HG03469 (cell line): Measurements from ENCODE around the gene DNAH9.

Source experiments
- ATAC-seq: cut with Tn5 transposase; IDR thresholded peaks from one replicate; pipeline ENCODE4 v1.9.1; 2021; ENCODE audit warnings: mild to moderate bottlenecking, moderate library complexity, moderate number of reproducible peaks; ENCODE audit not compliant: unreplicated experiment

Gene DNAH9

DNA sequence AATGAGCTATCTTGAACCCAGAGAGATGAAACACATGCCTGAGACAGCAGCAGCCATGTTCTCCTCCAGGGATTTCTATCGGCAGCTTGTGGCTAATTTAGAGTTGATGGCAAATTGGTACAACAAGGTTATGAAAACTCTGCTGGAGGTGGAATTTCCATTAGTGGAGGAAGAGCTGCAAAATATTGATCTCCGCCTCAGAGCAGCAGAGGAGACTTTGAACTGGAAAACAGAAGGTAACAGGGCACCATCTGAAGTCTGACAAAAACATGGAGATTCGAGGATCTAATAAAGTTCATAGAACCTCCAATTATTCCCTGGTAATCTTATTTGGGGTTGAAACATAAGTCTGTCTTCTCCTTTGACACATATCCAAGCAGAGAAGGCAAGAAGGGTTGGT, 52.8 kb downstream of the DNAH9 start:
- no peak for ATAC-seq

GRCh38 chr17:11668618-11669017, 70.3 kb downstream of the DNAH9 start:
- no peak for ATAC-seq

DNA sequence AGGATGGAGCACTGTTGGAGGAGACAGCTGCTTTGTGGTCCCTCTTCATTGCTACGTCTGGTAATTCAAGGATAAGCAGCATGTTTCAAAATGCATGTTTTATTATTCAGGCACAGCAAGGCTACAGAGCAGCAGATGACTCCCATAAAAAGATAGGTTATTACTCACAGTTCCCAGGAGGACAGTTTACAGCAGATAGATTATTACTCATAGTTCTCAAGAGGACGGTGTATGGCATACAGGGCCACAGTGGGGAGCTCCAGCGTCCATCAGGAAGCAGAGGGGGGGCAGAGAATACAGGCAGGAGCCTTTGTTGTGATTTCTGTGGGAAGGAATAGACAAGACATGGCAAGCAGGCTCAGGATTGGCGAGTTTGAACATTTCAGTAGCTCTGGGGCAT, 72.9 kb downstream of the DNAH9 start:
- no peak for ATAC-seq

GRCh38 chr17:11682646-11683045, 84.4 kb downstream of the DNAH9 start:
- ATAC-seq = no peak

DNA sequence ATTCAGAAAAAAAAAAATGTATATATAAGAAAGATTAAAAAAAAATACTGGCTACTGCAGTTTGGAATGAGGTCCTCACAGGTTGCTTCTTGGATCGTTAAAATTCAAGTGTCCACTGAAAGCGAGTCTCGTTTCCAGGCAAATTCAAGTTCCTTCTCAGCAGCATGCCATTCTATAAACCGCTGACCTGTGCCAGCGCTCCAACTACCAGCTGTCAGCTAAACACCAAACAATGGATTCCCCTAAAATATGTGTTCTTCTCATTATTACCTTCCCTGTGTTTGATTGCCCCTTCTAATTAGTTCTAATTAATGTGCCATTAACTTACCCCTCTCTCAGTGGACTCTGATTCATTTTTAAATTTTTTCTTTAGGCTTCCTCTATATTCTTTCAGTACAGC, 92.4 kb downstream of the DNAH9 start:
- no peak for ATAC-seq

- no peak for ATAC-seq
These were observed 94.4 kb downstream of the DNAH9 start for GRCh38 chr17:11692688-11693087.

GRCh38 chr17:11693284-11693683, 95.0 kb downstream of the DNAH9 start:
- ATAC-seq = no peak

GRCh38 chr17:11700668-11701067, 102.4 kb downstream of the DNAH9 start:
- ATAC-seq = no peak

- no peak for ATAC-seq
These were observed 103.6 kb downstream of the DNAH9 start for GRCh38 chr17:11701911-11702310.

DNA sequence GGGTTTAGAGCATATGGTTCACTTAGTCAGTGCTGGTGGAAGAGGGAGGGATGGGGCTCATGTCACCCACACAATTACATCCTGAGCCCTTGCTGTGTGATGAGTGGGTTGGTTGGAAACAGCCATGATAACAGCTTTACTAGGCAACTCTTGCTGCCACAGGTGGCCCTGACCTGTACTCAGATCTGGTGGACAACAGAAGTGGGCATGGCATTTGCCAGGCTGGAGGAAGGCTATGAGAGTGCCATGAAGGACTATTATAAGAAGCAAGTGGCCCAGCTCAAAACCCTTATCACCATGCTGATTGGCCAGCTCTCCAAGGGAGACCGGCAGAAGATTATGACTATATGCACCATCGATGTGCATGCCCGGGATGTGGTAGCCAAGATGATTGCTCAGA, 105.8 kb downstream of the DNAH9 start:
- no peak for ATAC-seq

DNA sequence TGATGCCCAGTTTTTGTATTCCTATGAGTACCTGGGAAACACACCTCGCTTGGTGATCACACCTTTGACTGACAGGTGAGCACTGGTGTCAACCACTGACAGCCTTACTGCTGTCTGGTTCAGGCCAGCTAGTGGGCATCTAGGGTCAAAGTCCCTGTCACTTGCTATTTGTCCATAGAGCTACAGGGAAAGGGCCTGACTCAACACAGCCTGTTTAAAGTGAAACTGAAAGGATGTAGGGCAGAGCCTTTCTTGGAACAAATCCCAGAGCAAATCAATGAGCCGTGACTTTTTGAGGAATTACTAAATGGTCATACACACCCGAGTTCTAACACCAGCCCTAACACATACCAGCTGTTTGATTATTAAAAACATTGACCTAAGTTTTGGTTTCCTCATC, 106.8 kb downstream of the DNAH9 start:
- no peak for ATAC-seq

DNA sequence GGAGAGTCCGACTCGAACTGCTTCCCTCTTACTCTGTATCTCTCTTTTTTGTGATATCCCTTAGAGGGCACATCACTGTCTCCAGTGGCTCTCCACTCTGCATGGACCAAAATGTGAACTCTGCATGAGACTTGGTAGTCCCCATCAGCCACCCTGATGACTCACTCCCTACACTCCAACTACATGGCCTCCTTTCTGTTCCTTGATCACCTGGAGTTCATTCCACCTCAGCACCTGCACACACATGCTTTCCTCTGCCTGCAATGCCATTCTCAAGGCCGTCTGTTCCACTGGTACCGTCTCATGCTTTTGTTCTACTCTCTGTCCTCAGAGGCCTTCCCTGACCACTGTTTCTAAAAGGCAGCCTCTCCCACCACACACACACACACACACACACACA, 109.3 kb downstream of the DNAH9 start:
- ATAC-seq = no peak

- ATAC-seq = no peak
These were observed 114.2 kb downstream of the DNAH9 start for GRCh38 chr17:11712456-11712855.

- no peak for ATAC-seq
These were observed 120.9 kb downstream of the DNAH9 start for GRCh38 chr17:11719203-11719602.

DNA sequence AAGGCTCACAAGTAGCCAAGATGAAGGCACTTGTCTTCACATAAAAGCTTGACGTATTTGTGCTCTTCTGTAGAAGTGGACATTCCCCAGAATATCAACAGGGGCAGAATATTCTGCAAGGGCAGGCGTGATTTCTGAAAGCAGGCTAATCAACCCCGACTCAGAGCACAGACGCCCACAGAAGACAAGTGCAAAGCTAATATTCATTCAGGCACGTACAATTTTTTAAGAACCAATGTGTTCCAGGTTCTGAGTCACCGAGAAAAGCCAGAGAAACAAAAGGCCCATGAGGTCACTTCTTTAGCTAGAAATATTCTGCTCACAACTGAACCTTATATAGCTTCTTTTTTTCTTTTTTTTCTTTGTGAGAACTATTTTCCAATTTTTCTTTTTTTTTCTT, 121.6 kb downstream of the DNAH9 start:
- ATAC-seq = no peak

DNA sequence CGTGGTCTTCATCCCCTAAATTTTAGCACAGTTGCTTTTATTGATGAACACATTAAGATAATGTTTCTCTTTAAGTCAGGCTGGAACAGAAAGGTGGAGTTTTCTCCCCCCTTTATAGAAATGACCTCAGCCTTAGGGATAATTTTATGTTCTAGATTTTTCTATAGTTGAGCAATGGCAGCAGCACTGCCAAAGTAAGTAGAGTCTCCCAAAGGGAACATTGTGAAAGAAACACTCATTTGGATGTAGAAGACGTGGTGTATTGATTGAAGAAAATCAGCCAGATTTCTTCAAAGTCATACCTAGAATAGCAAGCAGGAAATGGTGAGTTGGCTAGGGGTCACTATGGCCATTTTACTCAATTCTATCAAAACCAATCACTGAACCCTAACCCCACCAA, 122.5 kb downstream of the DNAH9 start:
- no peak for ATAC-seq

DNA sequence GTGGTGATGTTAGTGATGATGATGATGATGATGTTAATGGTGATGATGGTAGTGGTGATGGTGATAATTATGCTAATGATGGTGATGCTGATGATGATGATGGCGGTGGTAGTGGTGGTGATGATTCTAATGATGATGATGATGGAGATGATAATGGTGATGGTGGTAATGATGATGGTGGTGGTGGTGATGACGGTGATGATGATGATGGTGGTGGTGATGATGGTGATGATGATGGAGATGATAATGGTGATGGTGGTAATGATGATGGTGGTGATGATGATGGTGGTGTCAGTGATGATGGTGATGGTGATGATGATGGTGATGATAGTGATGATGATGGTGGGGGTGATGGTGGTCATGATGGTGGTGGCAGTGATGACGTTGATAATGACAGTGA, 132.5 kb downstream of the DNAH9 start:
- no peak for ATAC-seq

- no peak for ATAC-seq
These were observed 138.5 kb downstream of the DNAH9 start for GRCh38 chr17:11736613-11737312.

DNA sequence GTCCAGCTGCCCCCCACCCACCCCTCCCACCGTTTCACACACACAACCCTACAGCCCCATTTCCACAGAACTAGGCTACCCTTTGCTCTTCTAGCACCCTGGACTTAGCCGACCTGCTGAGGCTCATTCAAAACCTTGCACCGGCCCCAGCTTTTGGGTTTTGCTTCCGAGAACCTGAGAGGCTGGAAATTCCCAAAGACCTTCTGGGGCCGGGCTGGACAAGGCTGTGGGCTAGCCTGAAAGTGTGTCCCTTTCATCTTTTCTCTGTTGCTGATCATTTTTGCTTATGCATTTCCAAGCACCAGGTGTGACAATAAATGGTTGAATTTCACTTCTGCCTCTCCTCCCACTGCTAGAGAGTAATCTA, 139.0 kb downstream of the DNAH9 start:
- no peak for ATAC-seq

GRCh38 chr17:11738151-11738550, 139.9 kb downstream of the DNAH9 start:
- no peak for ATAC-seq

DNA sequence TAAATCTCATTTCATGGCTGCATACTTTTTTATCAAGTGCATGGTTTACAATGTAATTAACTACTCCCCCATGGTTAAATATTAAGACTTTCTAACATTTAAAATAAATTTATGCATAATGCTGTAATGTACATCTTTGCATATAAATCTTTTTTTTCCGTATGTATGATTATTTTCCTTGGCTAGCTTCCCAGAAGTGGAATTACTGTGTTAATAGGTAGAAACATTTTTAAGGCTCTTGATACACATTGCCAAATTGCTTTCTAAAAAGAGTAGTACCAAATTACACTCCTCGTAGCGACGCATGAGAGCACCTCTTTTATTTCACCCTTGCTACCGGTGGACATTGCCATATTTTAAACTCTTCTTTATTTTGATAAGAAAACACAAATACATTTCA, 141.1 kb downstream of the DNAH9 start:
- ATAC-seq = no peak

GRCh38 chr17:11739848-11740247, 141.6 kb downstream of the DNAH9 start:
- no peak for ATAC-seq

- no peak for ATAC-seq
These were observed 144.6 kb downstream of the DNAH9 start for GRCh38 chr17:11742886-11743285.
